GM12891 (cell line): ENCODE measurements around the gene PTPN6.

Experiments
- PAX5 ChIP-seq: IDR thresholded peaks from 2 replicates; pipeline ENCODE4 v1.6.1; 2011; ENCODE audit warnings: low read length, moderate library complexity, mild to moderate bottlenecking; ENCODE audit not compliant: insufficient read depth, severe bottlenecking
- POLR2A ChIP-seq: IDR thresholded peaks from 2 replicates; pipeline ENCODE4 v1.6.1; 2011; ENCODE audit warnings: low read depth, low read length, control low read depth
- POLR2AphosphoS5 ChIP-seq: IDR thresholded peaks from 2 replicates; pipeline ENCODE4 v1.6.1; 2011; ENCODE audit warnings: low read depth, low read length, control low read depth

DNA sequence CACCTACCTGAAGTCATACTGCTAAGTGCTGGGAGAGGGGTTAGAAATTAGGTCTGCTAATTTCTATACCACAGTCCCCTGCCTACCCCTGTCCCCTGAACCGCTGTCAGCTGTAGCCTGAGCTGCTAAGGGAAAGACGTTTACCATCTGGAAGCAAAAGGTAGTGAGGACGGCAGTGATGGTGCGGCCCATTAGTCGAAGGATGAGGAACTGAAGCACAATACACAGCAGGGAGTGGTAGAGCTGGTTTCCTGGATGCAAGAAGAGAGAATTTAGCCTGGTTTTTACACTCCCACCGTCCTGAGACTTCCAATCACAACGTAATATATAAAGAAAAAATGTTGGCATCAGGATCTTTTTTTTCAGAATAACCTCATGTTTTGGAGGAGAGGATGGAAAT is 31.4 kb downstream of the PTPN6 start:
- TF ChIP-seq POLR2AphosphoS5 (no peak), POLR2A (no peak), PAX5 (no peak)
